GM12878 (cell line): ENCODE data around the gene EFNA2. TPM values are rescaled to one million over a fixed set of nuclear protein-coding genes. Genes with fewer than 3 reads are reported as not detected.

Experiments used
- ATAC-seq: fragments of 200-7000 bp; cut with Tn5 transposase; 3 replicates; pipeline ENCODE4 v1.9.1; 2020; ENCODE audit warnings: mild to moderate bottlenecking, moderate library complexity
- BruUV-seq: library from RNA; stranded (reverse); fragments of 400-500 nt; replicated peaks from 2 replicates; lab custom pipeline; 2021; lab: Mats Ljungman, UMichigan
- CTCF ChIA-PET: fragments of 300-600 bp; sonication (Branson Sonifier 250); formaldehyde crosslinking; extraction: SDS; loops from one replicate; lab custom pipeline; 2021; ENCODE audit warnings: inconsistent platforms; lab: Yijun Ruan, JAX
- POLR2A ChIA-PET: fragments of 350-600 bp; formaldehyde crosslinking; extraction: SDS; loops from one replicate; lab custom pipeline; 2021; ENCODE audit warnings: inconsistent platforms; lab: Charles Lee
- RAD21 ChIA-PET: fragments of 300-600 bp; sonication (Branson Sonifier 250); formaldehyde crosslinking; loops from one replicate; lab custom pipeline; 2023; ENCODE audit warnings: antibody characterized with exemption; ENCODE audit not compliant: unreplicated experiment; lab: Charles Lee
- SMC1A ChIA-PET: fragments of 300-600 bp; sonication (Branson Sonifier 250); formaldehyde crosslinking; loops from one replicate; lab custom pipeline; 2023; ENCODE audit not compliant: unreplicated experiment, uncharacterized antibody; lab: Charles Lee
- DNase-seq: peaks from one replicate; pipeline ENCODE4 v3.0.0-alpha.2; 2011; ENCODE audit warnings: low read depth, low spot score
- FAIRE-seq: peaks from 3 replicates; lab custom pipeline; 2011; peaks lifted over from hg19 to GRCh38; lab: Jason Lieb, UNC
- H2AFZ ChIP-seq: 2 replicates; pipeline ENCODE4 v1.6.0; 2011; ENCODE audit warnings: low read depth, low read length, control low read depth; ENCODE audit not compliant: control insufficient read depth
- H3K27ac ChIP-seq: 2 replicates; pipeline ENCODE4 v1.5.1; 2011; ENCODE audit warnings: control low read depth; ENCODE audit not compliant: control insufficient read depth, insufficient read depth
- H3K27me3 ChIP-seq, 2 experiments: replicated peaks in 1 of 2; 2 replicates each; pipeline versions ENCODE4 v1.6.0 to v1.6.1; 2011; ENCODE audit warnings: low read length in 1 of 2; ENCODE audit not compliant: control insufficient read depth in 2 of 2, insufficient read depth in 2 of 2
- H3K36me3 ChIP-seq, 2 experiments: 2 replicates each; pipeline ENCODE4 v1.5.1; 2011; ENCODE audit warnings: low read length in 1 of 2; ENCODE audit not compliant: control insufficient read depth in 2 of 2, insufficient read depth in 2 of 2
- H3K4me1 ChIP-seq: 2 replicates; pipeline ENCODE4 v1.6.1; 2011; ENCODE audit warnings: mild to moderate bottlenecking, low read length, moderate library complexity, mixed read lengths; ENCODE audit not compliant: control insufficient read depth, insufficient read depth
- H3K4me2 ChIP-seq: 2 replicates; pipeline ENCODE4 v1.6.0; 2011; ENCODE audit warnings: control low read depth; ENCODE audit not compliant: control insufficient read depth, insufficient read depth
- H3K4me3 ChIP-seq: fragments of 200-600 bp; sonication (generic); 2 replicates; pipeline ENCODE4 v1.5.1; 2016
- H3K79me2 ChIP-seq: 2 replicates; pipeline ENCODE4 v1.6.0; 2011; ENCODE audit warnings: low read length; ENCODE audit not compliant: control insufficient read depth, insufficient read depth
- H3K9ac ChIP-seq: 2 replicates; pipeline ENCODE4 v1.8.0; 2011; ENCODE audit warnings: low read length, control low read depth, mixed read lengths; ENCODE audit not compliant: control insufficient read depth, insufficient read depth
- H3K9me3 ChIP-seq: replicated peaks from 3 replicates; pipeline ENCODE4 v1.5.1; 2011; ENCODE audit warnings: mild to moderate bottlenecking, low read length; ENCODE audit not compliant: control insufficient read depth, insufficient read depth
- H4K20me1 ChIP-seq: 2 replicates; pipeline ENCODE4 v1.6.0; 2011; ENCODE audit not compliant: control insufficient read depth, insufficient read depth
- CBX5 ChIP-seq: sonication (generic); IDR thresholded peaks from 2 replicates; pipeline ENCODE4 v1.6.1; 2016; ENCODE audit warnings: low read depth, moderate library complexity, mild to moderate bottlenecking, inconsistent platforms
- CHD4 ChIP-seq: fragments of 200-600 bp; sonication (generic); IDR thresholded peaks from 2 replicates; pipeline ENCODE4 v1.6.1; 2016; ENCODE audit warnings: mild to moderate bottlenecking
- EGR1 ChIP-seq, 2 experiments: IDR thresholded peaks; 1 replicate in 1 of 2; 2 replicates in 1 of 2; pipeline ENCODE4 v1.6.1; 2011 to 2012; ENCODE audit warnings: low read depth in 2 of 2, low read length in 2 of 2, borderline replicate concordance in 1 of 2, mild to moderate bottlenecking in 1 of 2, moderate library complexity in 1 of 2
- ELK1 ChIP-seq: IDR thresholded peaks from 2 replicates; pipeline ENCODE4 v1.6.1; 2012; ENCODE audit warnings: low read depth, low read length, improper control_type of control experiment
- EP300 ChIP-seq, 2 experiments: fragments of 150-350 bp in 1 of 2; IDR thresholded peaks; 2 replicates each; pipeline ENCODE4 v1.6.1; 2011 to 2012; ENCODE audit warnings: low read depth in 2 of 2, low read length in 2 of 2, borderline replicate concordance in 1 of 2, improper control_type of control experiment in 1 of 2, inconsistent platforms in 1 of 2; ENCODE audit not compliant: control insufficient read depth in 1 of 2
- FOXK2 ChIP-seq: fragments of 450-650 bp; IDR thresholded peaks from 2 replicates; pipeline ENCODE4 v1.6.1; 2017; ENCODE audit warnings: mild to moderate bottlenecking, moderate library complexity
- IKZF2 ChIP-seq, 2 experiments: fragments of 450-650 bp; IDR thresholded peaks; 2 replicates each; pipeline ENCODE4 v1.6.1; 2017; ENCODE audit warnings: mild to moderate bottlenecking in 2 of 2, moderate library complexity in 2 of 2
- IRF5 ChIP-seq: fragments of 450-650 bp; IDR thresholded peaks from 2 replicates; pipeline ENCODE4 v1.6.1; 2017; ENCODE audit warnings: borderline replicate concordance
- KLF5 ChIP-seq: fragments of 450-650 bp; IDR thresholded peaks from 2 replicates; pipeline ENCODE4 v1.6.1; 2014; ENCODE audit warnings: mild to moderate bottlenecking; ENCODE audit not compliant: partially characterized antibody
- MEF2A ChIP-seq: IDR thresholded peaks from 2 replicates; pipeline ENCODE4 v1.6.1; 2011; ENCODE audit warnings: low read depth, mild to moderate bottlenecking, low read length, moderate library complexity; ENCODE audit not compliant: insufficient read depth
- MTA2 ChIP-seq: fragments of 450-650 bp; IDR thresholded peaks from 2 replicates; pipeline ENCODE4 v1.6.1; 2016; ENCODE audit warnings: low read depth, mild to moderate bottlenecking, moderate library complexity
- SIX5 ChIP-seq: IDR thresholded peaks from 2 replicates; pipeline ENCODE4 v1.6.1; 2011; ENCODE audit warnings: mild to moderate bottlenecking, low read depth, low read length, moderate library complexity; ENCODE audit not compliant: severe bottlenecking
- SMAD1 ChIP-seq: fragments of 450-650 bp; IDR thresholded peaks from 2 replicates; pipeline ENCODE4 v1.6.1; 2018; ENCODE audit warnings: mild to moderate bottlenecking, low read depth; ENCODE audit not compliant: partially characterized antibody
- SP1 ChIP-seq: IDR thresholded peaks from one replicate; pipeline ENCODE4 v1.6.1; 2011; ENCODE audit warnings: low read depth, low read length
- ZNF24 ChIP-seq: fragments of 450-650 bp; IDR thresholded peaks from 2 replicates; pipeline ENCODE4 v1.6.1; 2017; ENCODE audit warnings: antibody characterized with exemption, mild to moderate bottlenecking
- WGBS: methylation state at CpG from one replicate; pipeline ENCODE4 v1.1.6; 2016; ENCODE audit warnings: low lambda C conversion rate; ENCODE audit not compliant: insufficient replicate concordance, insufficient coverage; ENCODE audit errors: missing lambda C conversion rate; 5-methylcytosine and 5-hydroxymethylcytosine counted together
- in situ Hi-C: fragments of 300-500 bp; cut with MboI; formaldehyde crosslinking; loops from 9 replicates; pipeline ENCODE4 v1.14.3; 2018; ENCODE audit warnings: mixed read lengths
- intact Hi-C: fragments of 100-400 bp; cut with micrococcal nuclease; formaldehyde crosslinking; loops from one replicate; pipeline ENCODE4 v1.14.2; 2022; ENCODE audit not compliant: unreplicated experiment
- polyA plus RNA-seq, 11 experiments: library from polyadenylated mRNA; depleted of rRNA in 4 of 11; unstranded in 6 of 11; stranded (reverse) in 5 of 11; fragments of >200 nt; fragmentation: Nextera tagmentation in 4 of 11; fragmentation: Illumina TruSeq in 1 of 11; extraction: Ambion mirVana in 4 of 11; extraction: Trizol in 1 of 11; gene quantifications; 1 replicate in 1 of 11; 2 replicates in 10 of 11; pipeline versions ENCODE4 v1.2.1 to v1.2.3, GENCODE V29; 2011 to 2016; ENCODE audit warnings: inconsistent platforms in 2 of 11, missing spikeins in 2 of 11, low read depth in 1 of 11
- total RNA-seq, 4 experiments: library from RNA; depleted of rRNA in 3 of 4; stranded (reverse); fragments of >200 nt in 3 of 4; fragmentation: Illumina TruSeq in 1 of 4; extraction: Trizol in 1 of 4; gene quantifications; 2 replicates each; pipeline versions ENCODE4 v1.2.1 to v1.2.3, GENCODE V29; 2013 to 2021
- TF ChIP-seq, protein P1 (sequence below): fragments of 450-650 bp; IDR thresholded peaks from 2 replicates; pipeline ENCODE4 v1.6.1; 2017; ENCODE audit warnings: mild to moderate bottlenecking

Gene EFNA2
- total and polyA plus RNA-seq, 10 of the 15 experiments (the other 5 are each of a cell fraction or from before 2014, with no cell fraction given) = not detected

DNA sequence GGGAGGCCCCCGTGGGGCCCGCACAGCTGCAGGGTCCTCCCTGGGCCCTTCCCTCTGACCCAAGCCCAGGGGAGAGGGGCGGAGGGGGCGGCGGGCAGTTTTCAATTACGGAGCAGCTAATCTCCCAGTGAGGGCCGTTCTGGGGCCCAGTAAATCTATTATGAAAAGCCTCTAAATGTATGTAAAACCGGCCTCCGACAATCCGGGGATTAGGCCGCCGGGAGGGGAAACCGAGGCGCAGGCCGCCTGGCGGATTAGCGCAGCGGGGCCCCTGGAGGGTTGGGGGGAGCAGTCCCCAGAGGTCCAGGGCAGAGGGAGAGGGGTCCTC lies 25.1 kb downstream of the EFNA2 start:
- ChIA-PET CTCF (interaction anchor here (1.3 to 2.0 kb wide), 2 partner anchors 31 to 66 kb away, joined by 3 to 5 read pairs; no protein-coding TSS in a partner anchor), POLR2A (no interaction called here), RAD21 (interaction anchor here (0.6 kb wide), 1 partner anchor 411 kb away, joined by 3 read pairs; no protein-coding TSS in a partner anchor), SMC1A (no interaction called here)
- H4K20me1 ChIP-seq = no peaks in the 10 kb centered on the region
- peaks cover 3% of the 10 kb centered on the region; the same call in 1 of the 2 replicates for H3K4me1 ChIP-seq
- no peaks in the 10 kb centered on the region for H3K9me3 ChIP-seq
- intact Hi-C loops (no loop called here), in situ Hi-C loops (no loop called here)
- no peaks in the 10 kb centered on the region for H3K79me2 ChIP-seq
- H3K27ac ChIP-seq = no peak overlapping the region
- no peak overlapping the region for H2AFZ ChIP-seq
- H3K4me3 ChIP-seq = no peak overlapping the region
- H3K4me2 ChIP-seq = no peak overlapping the region
- FAIRE-seq = no peak
- 76% methylated on average over 18 of the region's 18 CpGs for WGBS
- TF ChIP-seq FOXK2 (no peak), MEF2A (no peak), CBX5 (no peak), KLF5 (no peak), ELK1 (no peak), SIX5 (no peak), SP1 (no peak), IRF5 (no peak), CHD4 (no peak), MTA2 (no peak), IKZF2 (IDR thresholded peaks at IDR 0.05) (no peak), ZNF24 (no peak), SMAD1 (no peak), EGR1 (IDR thresholded peaks at IDR 0.05; ENCODE audit: borderline replicate concordance in 1 of 2, low read depth in 2 of 2, low read length in 2 of 2) (no peak), EP300 (IDR thresholded peaks at IDR 0.05; ENCODE audit: borderline replicate concordance in 1 of 2, control insufficient read depth in 1 of 2, low read depth in 2 of 2, low read length in 2 of 2) (no peak)
- TF ChIP-seq, protein P1, sequence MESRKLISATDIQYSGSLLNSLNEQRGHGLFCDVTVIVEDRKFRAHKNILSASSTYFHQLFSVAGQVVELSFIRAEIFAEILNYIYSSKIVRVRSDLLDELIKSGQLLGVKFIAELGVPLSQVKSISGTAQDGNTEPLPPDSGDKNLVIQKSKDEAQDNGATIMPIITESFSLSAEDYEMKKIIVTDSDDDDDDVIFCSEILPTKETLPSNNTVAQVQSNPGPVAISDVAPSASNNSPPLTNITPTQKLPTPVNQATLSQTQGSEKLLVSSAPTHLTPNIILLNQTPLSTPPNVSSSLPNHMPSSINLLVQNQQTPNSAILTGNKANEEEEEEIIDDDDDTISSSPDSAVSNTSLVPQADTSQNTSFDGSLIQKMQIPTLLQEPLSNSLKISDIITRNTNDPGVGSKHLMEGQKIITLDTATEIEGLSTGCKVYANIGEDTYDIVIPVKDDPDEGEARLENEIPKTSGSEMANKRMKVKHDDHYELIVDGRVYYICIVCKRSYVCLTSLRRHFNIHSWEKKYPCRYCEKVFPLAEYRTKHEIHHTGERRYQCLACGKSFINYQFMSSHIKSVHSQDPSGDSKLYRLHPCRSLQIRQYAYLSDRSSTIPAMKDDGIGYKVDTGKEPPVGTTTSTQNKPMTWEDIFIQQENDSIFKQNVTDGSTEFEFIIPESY = no peak
- no TSS peak for BruUV-seq
- no peaks in the 10 kb centered on the region for H3K27me3 ChIP-seq
- DNase-seq = no peak
- no peak for ATAC-seq
- H3K36me3 ChIP-seq = no peaks in the 10 kb centered on the region
- no peak overlapping the region for H3K9ac ChIP-seq
